ENCODE data around the gene ANGPTL2.

ANGPTL2 gene

DNA sequence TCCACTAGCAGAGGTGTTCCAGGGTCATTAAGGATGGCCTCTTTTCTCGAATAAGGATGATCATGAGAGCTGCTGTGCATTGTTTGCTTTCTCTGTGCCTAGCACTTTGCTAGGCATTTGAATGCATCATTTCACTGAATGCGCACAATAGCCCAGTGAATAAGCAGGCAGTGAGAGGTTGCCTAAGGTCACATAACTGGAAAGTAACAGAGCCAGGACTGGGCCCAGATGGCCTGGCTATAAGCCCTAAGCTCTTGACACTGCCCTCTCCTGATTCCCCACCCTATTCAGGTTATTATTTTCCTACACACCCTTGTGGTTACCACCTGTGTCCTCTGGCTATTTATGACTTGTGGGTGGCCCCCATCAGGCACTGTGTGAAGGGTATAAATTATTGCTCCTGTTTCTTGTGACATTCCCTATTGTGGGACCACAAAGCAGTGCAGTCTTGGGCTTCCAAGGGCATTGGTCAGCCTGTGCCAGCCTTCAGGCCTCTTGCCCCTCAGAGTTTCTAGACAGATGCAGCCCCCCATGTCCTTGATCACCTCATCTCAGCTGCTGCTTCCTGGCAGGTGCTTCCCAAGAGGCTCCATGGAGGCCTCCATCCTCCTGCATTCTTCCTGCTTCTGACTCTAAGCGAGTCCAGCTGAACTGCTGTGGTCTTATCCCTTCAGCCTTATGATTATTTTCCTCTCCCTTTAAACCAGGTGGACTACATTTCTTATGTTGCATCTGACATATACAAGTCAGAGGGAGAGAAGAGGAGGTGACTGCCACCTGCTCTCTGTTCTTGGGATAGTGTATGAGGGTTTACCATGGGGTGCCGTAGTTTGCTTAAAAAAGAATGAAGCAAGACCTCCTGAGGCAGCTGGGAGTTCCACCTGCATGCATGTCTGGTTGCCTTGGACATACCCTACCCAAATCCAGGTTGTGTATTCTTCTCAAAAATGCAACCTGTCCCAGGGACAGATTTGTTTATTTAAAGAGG lies 47.6 kb downstream of the ANGPTL2 start:
- no peak for DNase-seq

DNA sequence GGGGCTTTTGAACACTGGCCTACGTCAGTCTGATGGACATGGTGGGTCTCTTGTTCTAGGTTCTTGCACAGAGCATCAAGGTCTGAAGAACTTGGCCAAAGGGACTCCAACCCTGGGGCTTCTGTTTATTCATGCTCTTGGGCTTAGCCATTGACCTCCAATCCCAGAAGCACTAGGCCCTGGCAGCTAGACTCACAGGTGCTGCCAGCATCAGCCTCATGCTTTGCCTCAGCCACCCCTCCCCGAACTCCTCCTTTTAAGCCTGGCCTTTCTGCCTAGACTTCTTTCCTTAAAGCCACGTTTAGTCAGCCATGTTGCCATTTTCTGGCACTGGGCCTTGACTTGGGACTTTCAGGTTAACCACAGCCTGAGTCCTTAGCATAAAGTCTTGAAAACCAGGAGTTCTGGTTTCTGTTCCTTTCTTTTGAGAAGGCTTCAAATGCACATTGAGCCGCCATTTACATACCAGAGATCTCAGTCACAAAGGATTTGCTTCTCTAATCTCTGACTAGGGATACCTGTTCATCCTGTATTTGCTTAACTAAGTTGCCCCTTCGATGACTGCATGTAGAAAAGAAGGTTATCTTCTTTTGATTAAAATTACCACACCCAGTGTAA lies 54.7 kb downstream of the ANGPTL2 start:
- no peak for DNase-seq

DNA sequence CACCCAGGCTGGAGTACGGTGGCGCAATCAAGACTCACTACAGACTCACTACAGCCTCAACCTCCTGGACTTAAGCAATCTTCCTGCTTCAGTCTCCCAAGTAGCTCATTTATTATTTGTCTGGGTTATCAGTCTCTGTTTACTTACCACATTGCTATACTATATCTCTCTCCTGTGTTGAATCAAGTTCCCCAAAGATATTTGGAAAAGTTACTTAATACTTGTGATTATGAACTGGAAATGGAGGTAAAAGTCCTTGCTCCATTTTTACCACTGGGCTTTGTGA lies 55.6 kb downstream of the ANGPTL2 start:
- DNase-seq: no peak

DNA sequence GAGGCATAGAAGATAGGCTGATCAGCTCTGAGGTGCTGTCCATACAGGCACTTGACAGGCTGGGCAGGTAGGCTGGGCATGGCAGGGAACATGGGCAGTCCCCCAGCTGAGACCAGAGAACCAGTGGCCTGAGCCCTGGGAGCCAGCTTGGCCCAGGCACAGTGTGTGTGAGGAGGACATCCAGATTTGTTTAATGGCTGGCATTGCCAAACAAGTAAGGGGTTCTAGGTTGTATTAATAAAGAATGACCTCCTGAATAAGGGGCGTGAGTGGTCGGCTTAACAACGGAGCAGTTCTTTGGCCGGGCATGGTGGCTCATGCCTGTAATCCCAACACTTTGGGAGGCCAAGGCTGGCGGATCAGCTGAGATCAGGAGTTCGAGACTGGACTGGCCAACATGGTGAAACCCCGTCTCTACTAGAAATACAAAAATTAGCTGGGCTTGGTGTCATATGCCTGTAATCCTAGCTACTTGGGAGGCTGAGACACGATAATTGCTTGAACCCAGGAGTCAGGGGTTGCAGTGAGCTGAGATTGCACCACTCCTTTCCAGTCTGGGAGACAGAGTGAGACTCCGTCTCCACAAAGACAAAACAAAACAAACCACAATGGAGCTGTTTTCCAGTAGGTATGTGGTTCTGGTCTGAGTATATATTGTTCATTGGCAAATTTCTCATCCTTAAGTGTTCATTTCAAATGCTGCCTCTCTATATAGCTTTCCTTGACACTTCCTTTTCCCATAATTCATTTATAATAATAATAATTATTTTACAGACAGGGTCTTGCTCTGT lies 56.2 kb downstream of the ANGPTL2 start:
- no peak for DNase-seq

DNA sequence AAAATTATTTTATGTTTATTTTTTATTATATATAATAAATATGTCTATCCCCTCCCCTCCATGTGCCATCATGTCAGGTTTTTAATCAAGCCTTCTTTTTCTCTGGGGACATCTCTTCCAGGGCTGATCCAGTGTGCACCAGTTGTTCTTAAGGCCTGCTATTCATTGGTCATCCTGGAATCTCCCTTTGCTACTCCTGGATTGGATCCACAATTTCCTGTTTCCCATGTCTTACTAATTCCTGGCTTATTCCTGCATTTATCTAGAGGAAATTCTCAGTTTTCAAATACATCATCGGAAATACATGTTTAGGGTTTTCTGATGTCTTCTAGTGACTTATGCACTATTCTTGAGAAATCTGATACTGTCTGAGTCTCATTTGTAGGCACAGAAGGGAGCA lies 56.8 kb downstream of the ANGPTL2 start:
- no peak for DNase-seq

DNA sequence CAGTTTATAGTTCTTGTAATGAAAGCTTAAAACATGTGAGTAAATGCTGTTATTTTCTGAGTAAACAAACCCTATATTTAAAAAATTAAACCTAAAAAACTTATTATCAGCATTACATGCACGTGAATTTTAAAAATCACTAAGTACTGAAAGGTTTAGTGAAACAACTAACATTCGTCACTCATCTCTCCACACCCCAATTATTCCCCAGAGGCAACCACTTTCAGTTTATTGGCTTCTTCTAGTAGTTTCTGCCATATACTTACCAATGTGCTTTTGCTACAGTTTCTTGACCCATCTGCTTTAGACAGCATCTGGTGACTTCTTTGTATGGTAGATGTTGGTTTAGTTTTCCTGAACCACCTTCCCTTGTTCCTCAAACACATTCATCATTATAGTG lies 58.1 kb downstream of the ANGPTL2 start:
- DNase-seq: no peak

DNA sequence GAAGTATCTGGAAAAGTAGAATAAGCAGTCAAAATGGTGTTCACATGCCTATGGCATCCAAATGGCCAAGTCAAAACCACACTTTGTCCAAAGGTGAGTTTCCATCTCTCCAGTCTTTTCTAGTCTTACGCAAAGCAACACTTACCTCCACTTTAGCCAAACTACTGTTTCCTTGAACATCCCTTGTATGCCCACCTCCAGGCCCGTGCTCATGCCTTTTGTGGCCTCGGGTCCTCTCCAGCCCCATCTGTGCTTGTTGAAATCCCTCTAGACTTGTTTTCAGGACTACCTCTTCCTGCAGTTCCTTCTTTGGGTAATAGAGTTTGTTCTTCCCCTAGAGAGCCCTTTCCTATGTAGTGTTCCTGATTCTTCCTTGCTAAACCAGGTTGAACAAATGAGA lies 61.0 kb downstream of the ANGPTL2 start:
- DNase-seq: no peak

DNA sequence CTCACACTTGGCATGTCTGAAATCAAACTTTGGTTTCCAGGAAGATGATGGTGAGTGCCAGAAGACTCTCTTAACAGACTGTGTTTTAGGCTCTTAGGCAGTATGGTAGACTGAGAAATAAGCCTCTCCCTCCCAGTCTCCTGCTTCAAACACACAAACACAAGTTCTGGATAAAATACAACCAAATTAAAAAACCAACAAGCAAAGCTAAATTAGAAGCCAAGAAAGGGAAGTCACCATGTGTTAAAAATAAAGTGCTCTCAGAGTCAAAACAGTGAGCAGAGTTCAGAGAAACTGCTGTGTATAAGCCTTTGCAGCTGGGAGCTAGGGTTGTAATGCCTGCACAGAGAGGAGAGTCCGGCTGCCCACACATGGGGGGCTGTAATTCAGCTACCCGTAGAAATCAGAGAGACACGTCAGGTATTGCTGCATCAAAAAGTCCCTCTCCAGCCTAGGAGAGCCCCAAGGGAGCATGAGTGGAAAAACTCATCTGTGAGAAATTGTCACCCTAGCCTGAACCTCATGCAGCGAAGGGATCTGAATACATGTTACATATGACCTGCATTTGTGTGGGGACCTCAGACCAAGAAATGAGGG lies 62.6 kb downstream of the ANGPTL2 start:
- DNase-seq: no peak

DNA sequence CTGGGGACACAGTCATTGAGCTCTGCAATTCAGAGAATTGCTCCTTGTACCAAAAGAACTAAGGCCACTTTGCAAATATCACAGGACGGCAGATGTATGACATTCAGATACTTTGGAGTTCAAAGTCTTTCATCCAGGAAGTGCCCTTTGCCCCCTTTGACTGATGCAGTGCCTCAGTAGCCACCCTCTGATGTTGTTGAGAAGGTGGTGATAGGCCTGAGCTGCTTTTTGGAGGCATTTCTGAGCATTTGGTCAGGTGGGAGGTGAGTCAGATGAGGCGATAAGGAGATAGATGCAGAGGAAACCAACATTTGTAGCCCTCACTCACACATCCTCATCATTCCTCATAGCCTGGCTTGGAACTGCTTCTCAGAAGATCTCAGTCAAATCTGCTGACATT lies 63.4 kb downstream of the ANGPTL2 start:
- DNase-seq: no peak

DNA sequence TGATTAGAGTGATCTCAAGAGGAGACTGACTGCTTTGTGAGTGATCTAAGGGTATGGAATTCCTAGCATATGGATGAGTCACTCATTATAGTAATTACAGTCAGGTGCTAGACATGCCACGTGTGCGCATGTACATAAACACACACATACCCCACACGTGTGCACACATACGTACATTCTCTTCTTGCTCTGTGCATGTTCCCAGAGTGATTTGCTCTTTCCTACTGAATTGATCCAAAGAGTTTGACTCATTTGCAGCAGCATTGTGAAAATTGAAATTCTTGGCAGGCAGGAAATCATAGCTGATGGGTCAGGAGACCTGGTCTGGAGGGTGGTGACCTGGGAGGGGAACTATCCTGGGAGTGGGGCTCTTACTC lies 63.8 kb downstream of the ANGPTL2 start:
- no peak for DNase-seq

DNA sequence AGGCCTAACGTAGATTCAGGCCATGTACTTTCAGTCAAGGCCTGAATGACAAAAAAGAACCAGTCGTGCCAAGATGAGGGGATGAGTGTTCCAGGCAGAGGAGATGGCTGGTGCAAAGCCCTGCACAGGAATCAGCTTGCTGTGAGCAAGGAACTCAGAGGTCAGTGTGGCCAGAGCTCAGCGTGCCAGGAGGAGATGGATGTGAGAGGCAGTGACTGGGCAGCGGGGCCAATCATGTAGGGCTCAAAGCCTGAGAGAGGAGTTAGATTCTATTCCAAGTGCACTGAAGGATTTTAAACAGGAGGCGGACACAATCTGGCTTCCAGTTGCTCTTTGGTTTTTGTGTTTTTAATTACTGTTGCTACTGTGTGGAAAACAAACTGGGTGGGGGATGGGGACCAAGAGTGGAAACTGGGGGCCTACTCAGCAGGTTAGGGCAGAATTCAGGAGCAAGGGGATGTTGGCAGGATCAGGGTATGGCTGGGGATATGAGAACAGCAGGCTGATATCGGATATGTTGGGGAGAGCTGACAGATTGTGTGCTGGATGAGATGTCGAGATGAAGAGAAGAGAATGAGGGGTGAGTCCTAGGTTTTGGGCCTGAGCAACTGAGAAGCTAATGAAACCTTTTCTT lies 64.3 kb downstream of the ANGPTL2 start:
- DNase-seq: no peak

DNA sequence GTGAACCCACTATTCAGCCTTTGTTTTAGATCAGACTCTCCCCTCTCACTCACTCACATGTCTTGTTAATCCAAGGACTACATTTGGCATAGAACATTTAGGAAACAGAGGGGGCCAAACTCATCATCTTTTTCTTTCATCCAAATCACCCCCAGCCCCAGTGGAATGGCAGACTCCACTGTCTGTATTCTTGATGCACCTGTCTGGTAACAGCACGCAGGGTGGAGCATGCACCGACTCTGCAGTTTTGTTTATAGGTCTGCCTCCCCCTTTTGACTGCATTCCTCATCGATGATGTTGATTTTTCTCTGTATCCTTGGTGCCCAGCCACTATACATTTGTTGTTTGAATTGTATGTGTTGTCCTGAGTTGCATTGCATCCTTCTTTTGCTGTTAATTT lies 66.0 kb downstream of the ANGPTL2 start:
- no peak for DNase-seq

DNA sequence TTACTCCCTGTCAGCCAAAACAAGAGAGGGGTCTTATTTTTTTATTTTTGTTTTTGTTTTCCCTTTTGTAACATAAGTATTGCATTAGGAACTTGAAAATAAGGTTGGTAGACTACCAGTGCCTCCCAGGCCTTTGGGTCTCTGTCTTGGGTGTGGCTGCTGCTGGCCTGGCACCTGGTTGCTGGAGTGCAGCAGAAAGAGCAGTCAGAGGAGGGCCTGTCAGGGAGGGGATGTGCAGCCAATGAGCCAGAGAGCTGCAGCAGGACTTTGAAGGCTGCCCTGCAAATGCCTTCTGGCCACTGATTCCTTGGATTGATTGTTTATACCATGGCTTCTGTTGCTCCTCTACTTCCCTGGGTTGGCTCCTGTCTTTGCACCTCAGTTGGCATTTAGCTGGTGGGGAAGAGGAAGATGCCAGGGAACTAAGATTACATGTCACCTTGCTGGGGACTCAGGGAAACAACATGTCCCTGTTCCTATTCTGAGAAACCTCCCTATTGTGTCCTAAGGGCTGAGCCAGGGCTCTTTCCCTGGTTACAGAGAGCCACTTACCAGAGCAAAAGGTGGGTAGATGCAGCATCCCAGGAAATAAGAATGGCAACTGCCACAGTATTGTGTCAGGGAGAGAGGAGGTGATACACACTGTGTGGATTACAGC lies 66.6 kb downstream of the ANGPTL2 start:
- no peak for DNase-seq

DNA sequence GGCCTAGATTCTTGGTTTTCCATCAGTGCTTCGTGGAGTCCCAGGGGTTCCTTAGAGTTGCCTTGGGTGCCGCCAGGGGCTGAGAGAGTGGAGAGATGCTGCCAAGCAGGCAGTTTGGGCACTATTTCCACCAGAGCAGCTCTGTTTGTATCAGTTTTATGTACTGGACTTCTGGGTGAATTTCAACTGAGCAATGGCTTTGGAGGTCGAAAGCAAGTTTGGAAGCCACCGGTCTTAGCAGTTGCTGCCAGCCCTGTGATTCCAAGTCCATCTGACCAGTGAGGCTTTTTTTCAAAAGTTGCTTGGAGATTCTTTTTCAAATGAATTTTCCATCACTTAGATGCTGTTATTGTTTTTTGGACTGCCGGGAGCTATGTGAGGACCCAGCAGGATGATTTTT lies 68.5 kb downstream of the ANGPTL2 start:
- no peak for DNase-seq

DNA sequence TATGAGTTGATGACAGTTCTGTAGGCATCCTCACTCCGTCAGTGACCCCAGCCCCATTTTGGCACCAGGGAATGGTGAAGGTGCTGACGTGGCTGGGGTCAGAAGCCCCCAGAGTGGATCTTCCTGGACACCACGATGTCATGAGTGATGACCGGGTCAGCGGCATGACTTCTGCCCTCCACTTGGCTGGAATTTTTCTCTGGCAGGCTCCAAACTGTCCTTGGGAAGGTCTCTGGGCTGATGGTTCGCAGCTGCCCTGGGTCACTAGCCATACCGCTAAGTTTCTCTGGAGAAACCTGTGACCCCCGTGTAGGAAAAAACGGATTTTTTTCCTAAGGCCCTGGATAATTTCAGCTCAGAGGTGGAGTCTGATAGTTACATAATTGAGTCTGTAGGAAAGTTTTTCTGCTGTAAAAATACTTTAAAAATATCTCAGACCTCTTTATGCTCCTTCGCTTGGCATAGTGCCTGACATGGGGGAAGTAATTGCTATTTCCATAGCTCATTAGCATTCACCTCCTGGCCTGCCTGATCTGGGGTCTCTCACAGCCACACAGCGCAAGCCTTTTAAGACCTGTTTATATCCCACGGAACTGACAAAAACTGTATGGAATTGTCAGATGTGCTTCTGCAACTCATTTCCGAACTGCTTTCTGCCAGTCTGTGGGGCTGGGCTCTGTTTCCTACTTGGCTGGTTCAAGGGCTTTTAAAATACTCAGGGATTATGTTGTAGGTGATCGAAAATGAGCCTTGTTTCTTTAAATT lies 69.2 kb downstream of the ANGPTL2 start:
- DNase-seq: no peak

DNA sequence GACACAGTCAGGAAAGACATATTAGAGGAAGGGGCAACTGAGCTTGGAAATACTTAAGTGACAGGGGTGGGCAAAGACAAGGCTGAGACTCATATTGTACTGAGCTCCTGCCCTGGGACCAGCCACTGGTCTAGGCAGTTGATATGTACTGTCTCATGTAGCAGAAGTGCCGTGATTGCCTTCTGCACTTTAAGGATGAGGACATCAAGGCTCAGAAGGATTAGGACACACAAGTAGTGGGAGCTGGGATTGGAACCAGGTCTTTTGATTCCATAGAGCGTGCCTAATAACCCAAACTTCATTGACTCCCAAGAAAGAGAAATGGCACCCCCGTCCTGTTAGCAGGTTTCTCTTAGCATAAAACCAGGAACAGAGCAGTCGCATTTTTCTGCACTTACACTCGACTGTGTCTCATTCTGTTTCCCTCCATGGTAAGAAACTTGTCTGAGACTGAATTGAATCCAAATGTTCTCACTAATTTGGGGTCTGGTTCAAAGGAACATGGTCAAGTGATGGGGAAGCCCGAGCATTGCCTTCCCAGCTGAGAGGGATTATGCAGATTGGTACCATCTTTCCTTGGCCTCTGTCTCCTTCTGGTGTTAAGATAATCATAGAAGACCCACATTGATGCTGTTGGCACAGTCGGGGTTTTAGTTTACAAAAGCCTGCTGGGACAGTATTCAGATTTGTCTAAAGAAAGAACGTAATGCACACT lies 70.4 kb downstream of the ANGPTL2 start:
- no peak for DNase-seq

DNA sequence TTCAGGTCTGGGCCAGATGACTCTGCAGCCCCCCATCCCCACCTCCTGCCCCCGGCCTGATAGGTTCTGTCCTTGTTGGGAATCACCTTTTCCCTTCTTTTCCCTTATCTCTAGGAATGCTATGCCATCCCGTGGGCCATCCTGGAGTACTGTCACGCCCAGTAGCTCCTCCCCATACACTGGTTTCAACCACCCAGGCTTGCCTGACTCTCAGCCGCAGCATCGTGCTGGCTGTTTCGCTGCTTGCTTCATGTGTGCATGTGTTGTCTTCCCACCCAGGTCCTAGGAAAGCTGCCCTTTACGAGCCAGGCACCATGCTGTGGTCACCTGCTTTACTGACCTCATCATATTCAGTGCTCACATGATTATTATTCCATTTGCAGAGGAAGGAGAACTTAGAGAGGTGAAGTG lies 71.8 kb downstream of the ANGPTL2 start:
- no peak for DNase-seq

DNA sequence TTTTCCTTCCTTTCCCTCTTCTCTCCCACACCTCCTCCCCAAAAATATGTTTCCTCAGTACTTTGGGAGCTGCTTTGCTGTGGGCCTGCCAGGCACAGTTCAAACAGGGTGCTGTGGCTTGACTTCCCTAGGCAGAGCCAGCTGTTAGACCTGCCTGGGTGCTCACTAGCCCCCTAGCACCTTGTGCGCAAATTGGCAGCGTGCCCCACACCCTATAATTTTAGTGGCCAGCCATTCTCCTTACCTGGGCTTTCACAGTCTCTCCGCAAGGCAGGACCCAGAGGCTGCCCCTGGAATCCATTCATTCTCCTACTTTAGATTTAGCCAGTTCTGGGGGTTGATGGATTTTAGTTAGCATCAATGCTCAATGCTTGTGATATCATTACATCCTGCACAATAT lies 72.3 kb downstream of the ANGPTL2 start:
- DNase-seq: no peak

DNA sequence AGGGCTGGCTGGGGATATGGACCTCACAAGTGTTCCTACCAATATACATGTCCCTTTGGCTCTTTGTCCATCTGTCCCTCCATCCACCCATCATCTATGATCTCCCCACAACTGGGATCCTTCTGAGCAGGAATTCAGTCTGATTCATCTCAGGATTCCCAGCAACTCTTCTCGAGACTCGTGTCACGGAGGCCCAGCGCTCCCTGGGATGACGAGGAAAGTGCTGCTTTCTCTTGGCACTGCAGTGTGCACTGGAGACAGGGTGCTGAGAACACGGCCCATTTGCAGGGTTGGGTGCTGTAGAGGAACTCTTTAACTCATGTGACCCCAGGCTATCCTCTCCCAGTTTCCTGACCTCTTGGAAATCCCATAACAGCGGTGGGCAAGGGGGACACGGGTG lies 72.9 kb downstream of the ANGPTL2 start:
- no peak for DNase-seq

DNA sequence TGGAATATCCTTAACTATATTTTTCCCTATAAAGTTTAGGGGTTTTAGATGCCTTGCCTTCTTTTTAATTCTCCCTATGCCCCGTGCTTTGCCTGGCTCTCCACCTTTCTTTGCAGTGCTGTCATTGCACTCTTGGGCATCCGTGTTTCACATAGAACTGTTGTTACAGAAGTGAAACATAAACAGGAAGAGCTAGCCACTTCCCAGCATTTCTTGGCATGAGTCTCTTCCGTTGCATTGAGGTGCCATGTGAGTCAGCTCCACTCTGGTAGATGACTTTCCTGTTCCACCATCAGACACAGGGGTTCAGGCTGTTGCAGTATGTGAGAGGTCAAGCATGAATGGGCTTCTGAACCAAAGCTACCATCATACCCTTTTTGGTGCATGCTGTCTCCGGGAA lies 73.4 kb downstream of the ANGPTL2 start:
- peak; percentile 40 for DNase-seq

DNA sequence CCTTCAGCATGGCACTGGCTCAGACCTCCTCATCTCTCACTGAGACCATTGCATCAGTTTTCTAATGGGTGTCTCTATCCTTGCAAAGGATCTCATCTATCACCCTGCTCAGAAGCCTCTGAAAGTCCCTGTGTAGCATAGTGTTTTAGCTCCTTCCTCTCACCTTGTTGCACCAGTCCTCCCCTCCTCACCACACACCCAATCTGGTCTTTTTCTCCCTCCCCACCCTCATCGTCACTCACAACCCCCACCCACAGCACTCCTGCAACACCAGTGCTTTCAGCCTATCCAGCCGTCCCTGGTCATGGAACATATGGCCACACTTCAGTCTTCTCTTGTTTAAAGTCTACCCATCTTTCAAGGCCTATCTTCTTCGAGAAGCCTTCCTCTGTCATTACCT lies 74.5 kb downstream of the ANGPTL2 start:
- DNase-seq: no peak

All from CD4-positive, alpha-beta T cell treated with Interleukin-10 for 1 hour (primary cell).